Fibroblast of skin of abdomen (primary cell): ENCODE data around the gene IFIT1B. TPM values are rescaled to one million over a fixed set of nuclear protein-coding genes. Genes with fewer than 3 reads are reported as not detected.
"Not testable (repeated sequence)": the region's sequence is repeated elsewhere in the genome, so short reads cannot be mapped to it uniquely, and the experiment has no call there.

Experiments used
- DNase-seq: peaks from one replicate; pipeline ENCODE4 v3.0.0-alpha.2; 2013
- polyA plus RNA-seq, 2 experiments: library from polyadenylated mRNA; unstranded; fragments of 120-200 nt; gene quantifications; one replicate each; pipeline ENCODE4 v1.2.1, GENCODE V29; 2013; ENCODE audit not compliant: insufficient read length in 2 of 2

Gene IFIT1B
- not detected for polyA plus RNA-seq (2013, experiment 1 of 2; ENCODE audit: insufficient read length)
- polyA plus RNA-seq (2013, experiment 2 of 2; ENCODE audit: insufficient read length), result not detected

- no peak for DNase-seq
Measured at GRCh38 chr10:89377705-89378637, at the start of gene IFIT1B. IFIT1B (plus strand) TSS chr10:89378056; CDS start chr10:89378136, 80 bp downstream.

DNA sequence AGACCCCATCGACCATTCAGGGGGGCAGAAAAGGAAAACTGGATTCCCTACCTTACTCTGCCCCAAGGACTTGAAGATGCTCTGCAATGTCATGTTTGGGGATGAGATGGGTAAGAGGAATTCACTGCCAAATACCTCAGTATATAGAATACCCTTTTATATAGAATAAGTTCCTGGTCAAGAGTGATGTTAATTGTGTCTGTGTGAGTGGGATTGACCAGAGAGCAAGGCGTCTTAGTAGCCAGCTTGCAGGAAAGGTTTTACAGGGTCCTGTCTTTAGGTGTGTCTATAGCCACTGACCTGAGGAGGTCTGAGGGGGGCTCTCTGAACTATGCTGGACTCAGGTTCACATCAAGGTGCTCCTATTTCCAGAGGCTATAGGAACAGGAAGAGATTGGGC is 48.7 kb upstream of the IFIT1B start:
- DNase-seq, result no peak

DNA sequence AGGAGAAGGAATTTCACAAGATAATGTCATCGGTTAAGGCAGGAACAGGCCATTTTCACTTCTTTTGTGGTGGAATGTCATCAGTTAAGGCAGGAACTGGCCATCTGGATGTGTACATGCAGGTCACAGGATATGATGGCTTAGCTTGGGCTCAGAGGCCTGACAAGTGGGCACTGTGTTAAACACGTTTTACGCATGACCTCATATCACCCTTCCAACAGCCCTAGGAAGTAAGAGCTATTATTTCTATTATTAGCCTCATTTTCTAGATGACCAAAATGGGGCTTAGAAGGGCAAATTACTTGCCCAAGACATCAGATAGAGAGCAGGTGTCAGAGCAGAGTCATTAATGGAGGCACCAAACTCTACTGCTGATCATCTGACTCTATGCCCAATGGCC is 47.8 kb upstream of the IFIT1B start:
- not testable (repeated sequence) for DNase-seq

DNA sequence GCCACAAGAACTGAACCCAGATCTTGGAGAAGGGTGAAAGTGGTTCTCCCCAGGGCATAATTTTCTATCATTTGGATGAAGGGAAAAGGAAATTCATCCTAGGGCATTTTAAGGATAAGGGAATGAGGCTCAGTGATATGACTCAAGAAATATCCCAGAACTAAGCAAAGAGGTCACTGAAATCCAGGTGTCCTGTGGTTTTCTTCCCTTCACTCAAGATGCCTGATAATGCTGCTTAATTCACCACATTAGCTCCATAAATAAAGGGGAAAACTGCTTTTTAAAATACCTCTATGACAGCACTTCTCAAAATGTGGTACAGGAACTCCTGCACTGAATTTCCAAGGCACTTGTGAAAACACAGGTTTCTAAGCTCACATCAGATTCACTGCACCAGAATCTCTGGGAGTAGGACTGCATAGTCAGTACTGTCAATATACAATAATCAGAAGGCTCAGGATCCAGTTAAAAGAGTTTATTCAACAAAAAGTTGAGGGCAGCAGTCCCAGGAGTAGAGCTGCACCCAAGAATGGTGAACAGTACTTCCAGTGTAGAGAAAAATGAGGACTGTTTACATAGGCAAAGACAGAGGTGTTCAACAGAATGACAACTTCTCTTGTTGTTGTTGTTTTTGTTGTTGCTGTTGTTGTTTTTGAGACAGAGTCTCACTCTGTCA is 47.2 kb upstream of the IFIT1B start:
- no peak for DNase-seq

- not testable (repeated sequence) for DNase-seq
Measured at GRCh38 chr10:89331487-89332122, 46.3 kb upstream of the IFIT1B start.

DNA sequence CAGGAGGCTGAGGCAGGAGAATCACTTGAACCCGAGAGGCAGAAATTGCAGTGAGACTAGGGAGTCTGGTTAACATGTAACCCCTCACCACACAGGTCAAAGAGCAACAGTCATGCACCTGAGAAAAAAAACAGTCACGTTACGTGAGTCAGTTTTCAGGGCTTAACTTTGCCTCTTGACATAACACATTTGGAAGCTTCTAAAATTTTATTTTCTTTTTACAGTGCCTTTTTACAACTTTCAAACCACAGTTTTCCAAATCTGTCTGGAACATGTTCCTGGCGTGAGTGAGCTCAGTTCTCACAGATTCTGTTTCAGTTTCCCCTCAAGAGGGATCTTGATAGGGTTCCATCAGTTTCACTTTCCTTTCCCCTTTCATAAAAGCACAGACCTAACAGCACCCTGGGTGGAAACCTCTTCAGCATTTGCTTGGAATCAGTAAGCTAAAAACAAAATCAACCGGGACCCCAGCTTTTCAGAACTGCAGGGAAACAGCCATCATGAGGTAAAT is 45.7 kb upstream of the IFIT1B start:
- peak; percentile 61 for DNase-seq

- DNase-seq, result no peak
Measured at GRCh38 chr10:89335226-89335625, 42.6 kb upstream of the IFIT1B start.

DNA sequence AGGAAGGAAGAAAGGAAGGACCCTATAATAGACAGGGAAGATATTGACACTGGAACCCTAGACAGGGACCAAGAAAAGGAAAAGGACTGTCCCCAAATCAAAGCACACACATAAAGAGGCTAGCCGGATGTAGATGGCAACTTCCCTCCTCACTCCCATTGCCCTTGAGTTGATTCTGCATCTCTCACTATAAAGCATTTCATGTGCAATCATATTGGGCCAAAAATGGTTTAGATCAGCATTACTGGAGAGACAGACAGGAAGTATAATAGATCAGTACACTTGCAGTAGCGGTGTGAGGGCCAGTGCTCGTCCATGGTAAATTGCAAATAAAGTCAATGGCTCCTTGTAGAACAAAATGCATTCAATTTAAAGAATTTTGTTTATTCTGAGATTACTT is 41.6 kb upstream of the IFIT1B start:
- no peak for DNase-seq

- DNase-seq, result peak; percentile 52
Measured at GRCh38 chr10:89337484-89337883, 40.4 kb upstream of the IFIT1B start.

GRCh38 chr10:89338713-89339112 is 39.1 kb upstream of the IFIT1B start:
- no peak for DNase-seq

DNA sequence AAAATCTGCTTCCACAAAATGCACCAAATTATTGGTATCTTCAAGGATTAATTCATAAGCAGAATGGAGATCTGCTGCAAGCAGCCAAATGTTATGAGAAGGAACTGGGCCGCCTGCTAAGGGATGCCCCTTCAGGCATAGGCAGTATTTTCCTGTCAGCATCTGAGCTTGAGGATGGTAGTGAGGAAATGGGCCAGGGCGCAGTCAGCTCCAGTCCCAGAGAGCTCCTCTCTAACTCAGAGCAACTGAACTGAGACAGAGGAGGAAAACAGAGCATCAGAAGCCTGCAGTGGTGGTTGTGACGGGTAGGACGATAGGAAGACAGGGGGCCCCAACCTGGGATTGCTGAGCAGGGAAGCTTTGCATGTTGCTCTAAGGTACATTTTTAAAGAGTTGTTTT is 38.0 kb upstream of the IFIT1B start:
- no peak for DNase-seq

DNA sequence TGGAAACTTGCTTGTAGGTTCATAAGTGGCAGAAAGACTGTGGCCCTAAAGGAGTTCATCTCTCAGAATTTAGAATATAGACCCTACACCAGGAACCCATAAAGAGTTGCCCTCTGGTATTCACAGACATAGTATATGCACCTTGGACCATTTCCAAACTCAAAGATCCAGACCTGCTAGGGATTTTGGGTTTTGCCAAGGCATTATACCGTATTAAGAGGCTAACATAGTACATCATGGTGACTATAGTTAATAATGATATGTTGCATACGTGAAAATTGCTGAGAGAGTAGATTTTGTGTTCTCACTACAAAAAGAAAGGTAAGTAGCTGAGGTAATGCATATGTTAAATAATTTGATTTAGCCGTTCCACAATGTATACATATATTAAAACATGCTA is 36.2 kb upstream of the IFIT1B start:
- no peak for DNase-seq

DNA sequence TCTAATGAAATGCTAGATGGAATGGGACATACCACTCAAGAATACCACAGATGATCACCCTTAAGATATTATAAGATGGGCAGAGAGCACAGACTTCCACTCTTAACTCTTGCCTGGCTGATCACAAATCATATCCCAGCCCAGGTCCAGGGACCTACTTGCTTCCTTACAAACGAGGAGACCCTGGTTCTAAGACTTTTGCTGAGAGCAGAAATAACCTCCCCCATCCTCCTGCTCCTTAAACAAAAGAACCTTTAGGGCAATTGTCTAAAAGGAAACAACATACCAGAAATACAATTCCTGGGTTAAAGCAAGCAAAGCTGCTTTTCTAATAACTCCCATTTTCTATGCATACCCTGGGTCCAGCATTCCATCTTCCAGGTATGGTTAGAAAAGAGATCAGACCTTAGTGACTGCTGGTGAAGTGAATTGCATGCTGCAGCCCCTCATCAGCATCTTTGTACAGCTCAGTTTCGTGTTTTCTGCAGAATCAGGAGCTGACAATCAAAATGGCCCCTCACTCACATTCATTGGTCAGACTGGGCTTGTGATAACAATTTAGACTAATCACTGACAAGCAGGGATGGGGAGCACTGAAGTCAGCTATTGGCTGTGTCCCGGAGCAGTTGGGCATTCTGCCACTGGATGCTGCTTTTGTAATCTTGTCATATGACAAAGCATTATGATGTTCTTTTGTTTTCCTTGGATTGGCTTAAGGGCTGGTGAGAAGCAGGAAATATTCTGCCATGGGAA is 35.5 kb upstream of the IFIT1B start:
- DNase-seq, result peak; percentile 62

DNA sequence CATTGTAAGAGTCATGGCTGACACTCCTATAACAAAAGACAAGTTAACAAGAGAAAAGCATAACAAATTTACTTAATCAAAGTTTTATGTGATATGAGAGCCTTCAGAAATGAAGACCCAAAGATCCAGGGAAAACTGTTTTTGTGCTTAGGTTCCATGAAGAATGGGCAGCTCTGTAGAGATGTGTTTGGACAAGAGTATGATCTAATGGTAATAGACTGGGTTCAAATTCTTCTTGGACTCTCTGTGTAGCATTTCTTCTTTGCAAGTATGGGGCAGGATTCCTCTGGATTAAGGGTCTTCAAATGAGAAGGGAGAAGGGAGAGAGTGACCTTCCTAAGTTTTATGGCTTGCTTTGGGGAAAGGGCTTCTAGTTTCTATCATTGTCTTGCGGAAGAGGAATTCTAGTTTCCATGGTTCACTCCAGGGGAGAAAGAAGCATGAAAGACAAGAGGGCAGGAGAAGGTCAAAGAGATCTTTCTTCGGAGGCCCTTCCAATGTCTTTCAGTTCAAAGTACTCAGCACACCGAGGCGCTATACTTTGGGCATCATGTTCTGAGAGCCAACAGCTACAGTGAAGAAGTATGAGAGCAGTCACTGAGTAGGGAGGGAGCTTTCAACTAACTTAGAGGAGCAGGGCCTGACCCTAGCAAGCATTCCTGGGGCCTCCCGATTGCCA is 34.6 kb upstream of the IFIT1B start:
- DNase-seq, result no peak

DNA sequence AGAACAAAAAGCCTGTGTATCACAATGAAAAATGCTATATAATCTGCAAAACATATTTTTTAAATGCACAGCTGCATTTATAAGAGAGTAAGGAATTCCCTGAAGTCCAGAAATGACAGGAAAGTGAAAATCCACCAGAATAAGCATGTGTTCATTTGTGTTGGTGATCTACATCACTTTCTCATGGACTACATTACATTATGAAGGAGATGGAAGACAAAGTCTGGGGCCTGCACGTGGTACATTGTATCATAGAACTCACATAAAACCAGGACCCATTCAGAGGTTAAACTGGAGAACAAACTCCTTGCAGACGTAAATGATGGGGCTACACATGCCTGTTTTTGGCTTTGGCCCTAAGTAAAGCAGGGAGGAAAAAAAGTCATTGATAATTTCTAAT is 33.7 kb upstream of the IFIT1B start:
- no peak for DNase-seq

DNA sequence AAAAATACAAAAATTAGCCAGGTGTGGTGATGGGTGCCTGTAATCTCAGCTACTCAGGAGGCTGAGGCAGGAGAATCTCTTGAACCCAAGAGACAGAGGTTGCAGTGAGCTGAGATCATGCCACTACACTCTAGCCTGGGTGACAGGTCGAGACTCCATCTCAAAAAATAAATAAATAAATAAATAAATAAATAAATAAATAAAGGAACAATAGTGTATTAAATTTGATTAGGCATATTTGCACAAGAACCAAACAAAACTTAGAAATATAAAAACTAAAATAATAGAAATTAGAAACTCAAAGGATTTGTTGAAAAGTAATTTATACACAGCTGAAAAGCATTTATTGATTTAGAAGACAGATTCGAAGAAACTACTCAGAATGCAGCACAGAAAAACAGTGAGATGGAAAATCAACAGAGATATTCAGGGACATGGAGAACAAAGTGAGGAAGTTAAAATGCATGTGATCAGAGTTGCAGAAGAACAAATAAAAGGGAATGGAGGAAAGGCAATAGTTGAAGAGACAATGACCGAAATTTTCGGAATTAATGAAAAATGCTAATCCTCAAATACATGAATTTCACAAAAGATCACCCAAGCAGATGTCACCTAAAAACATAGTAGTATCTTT is 32.4 kb upstream of the IFIT1B start:
- DNase-seq, result no peak

DNA sequence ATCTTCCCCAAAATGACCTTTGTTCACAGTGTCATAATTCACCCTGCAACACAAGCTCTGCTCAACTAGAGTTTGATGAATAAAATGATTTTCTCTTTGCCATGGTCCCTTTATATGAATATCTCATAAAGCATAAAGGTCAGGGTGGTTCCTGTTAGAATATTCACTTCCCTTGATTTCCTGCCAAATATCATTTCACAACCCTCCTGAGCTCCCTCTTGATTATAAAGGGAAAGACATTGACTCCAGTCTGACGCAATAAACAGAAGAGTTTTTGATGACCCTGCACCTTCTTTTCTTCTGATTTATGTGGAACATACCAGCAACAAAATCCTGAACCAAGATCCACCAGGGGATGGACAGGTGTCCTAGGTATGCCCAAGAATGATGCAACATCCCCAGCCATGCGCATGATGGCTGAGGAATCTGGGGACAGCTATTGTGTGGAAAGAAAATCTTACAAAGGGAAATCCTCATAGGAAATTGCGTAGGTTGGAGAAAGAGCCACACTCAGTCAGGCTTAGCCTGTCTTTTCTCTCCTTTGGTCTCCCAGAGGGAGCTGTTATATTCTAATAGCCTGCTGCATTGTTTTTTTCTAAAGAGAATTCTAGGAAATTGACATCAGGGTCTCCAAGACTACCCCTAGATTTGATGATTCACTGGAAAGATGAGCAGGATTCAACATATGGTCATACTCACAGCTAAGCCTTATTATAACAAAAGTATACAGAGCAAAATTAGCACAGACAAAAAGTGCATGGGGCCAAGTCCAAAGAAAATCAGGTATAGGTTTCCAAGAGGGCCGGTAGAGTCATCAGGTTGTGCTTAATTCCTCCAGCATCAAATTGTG is 31.2 kb upstream of the IFIT1B start:
- DNase-seq, result peak; percentile 40

DNA sequence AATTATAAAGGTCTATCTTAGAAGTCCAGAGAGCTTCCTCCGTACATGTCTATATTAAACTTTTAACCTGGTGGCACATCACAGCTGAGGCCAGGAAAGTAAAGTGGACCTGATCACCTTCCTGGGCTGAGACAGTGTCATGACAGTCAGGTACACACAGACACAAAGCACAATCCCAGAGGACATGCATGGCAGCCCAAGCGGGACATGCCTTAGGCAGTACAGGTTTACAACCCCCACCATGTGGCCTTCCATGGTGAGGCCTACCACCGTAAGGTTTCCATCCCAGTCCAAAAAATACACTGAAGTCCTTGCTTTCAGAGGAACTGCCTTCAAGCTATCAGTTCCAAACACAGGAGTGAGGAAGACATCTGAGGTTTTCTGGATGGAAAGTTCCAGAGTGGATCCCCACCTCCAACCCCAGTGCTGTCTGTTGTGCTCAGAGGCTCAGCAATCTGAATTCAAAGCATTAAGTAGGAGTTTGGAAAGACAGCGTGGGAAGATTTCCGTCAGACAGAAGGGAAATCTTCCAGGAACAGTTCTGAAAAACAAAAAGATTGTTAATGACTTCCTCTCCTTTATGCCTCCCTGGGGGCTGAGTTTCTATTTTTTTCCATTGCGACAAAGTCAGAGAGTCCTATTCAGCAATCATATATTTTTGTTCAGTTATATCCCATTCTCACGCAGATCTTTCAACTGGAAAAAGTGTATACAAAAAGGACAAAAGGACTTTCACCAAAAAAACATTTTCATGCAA is 30.0 kb upstream of the IFIT1B start:
- no peak for DNase-seq

DNA sequence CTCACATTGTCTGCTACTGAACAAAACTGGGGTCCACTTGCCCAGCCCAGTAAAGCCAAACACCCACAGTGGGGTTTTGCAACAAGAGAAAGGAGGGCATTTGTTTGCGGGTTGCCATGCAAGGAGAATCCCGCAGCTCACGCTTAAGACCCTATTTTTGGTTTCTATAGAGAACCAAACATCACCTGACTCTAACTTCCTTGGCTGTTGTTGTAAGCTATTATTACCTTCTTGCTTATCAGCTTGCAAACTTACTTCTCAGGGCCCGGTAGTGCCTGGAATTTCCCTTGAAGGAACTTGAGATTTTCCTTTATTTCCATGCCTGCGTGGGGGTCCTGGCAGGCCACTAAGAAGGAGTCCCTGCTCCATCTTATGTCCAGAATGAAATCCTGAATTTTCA is 29.4 kb upstream of the IFIT1B start:
- no peak for DNase-seq
